Nucleus accumbens (tissue), 56 donors: ENCODE data around the gene RAD23B.

Source experiments
- DNase-seq, 56 donors: peaks; one replicate each; lab custom pipeline; 2025; lab: John Stamatoyannopoulos, UW

Gene RAD23B

DNA sequence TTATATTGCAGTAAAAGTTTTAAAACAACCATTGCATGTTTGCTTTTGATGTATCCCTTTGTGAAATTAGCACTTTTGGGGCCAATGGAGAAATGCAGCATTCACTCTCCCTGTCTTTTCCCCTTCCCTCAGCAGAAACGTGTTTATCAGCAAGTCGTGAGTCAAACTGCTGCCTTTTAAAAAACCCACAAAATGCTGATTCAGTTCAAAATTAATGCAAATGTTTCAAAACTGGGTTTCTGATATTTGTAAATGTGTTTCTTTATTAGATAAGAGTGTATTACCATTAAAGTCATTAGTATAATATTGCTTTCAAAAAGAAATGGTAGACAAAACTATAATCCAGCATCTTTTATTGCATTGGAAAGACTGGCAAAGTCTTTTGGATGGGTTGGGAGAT, 47.3 kb downstream of the RAD23B start:
- DNase-seq, result no peak

DNA sequence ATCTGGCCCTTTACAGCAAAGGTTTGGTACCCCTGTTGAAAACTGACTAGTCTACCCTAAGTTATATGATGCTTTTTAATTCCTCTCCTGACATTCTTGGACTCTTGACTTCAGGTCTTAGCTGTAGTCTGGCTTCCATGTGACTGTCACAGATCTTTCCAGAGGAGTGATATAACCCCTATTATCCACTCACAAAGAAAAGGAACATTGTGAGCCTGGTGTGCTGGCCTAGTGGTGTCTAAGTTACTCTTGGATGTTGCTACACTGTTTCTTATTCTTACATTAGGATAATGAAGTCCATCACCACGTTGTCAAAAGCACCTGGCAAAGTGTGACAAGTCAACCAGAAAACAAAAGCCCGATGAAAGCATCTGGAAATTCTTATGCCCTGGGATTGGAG, 49.8 kb downstream of the RAD23B start:
- DNase-seq, result peak in 1 of 56 donors; percentile 0

DNA sequence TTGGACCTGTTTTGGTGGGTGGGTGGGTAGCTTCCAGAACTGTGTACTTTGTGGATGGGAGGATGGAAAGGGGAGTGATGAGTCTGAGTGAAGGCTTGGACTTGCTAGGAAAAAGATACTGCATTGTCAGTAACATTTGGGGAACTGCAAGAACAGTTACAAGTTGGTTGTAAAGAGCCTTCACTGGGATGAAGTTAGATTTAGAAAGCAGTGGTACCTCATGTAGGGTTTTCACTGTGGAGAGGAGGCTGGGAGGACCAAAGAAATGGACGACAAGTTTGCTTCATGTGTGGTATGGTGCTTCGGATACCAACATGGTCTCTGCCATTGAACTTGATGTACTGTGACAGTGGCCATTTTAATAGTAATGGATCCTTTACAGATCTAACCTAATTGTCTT, 50.3 kb downstream of the RAD23B start:
- DNase-seq, result no peak

DNA sequence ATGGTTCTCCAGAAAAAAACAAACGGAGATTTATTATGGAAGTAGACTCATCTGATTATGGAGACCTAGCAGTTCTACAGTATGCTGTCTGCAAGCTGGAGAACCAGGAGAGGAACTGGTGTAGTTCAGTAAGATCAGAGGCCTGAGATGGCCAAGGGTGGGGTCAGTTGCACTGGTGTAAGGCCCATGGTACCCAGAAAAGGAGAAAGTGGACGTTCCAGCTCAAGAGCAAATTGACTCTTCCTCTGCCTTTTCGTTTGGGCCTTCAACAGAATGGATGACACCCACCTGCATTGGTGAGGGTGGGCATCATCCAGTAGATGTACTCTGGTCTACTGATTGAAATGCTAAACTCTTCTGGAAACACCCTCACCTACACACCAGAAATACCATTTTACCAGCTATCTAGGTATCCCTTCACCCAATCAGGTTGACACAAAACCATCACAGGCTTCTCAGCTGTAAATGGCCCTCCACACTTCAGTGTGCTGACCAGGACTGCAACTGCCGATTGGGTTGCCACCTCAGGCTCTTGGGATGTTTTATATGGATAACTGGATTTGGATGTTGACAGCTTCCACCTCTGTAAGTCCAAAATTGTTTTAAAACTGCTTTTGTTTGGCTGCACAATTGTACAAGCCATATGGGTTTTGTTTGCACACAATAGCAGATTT, 51.2 kb downstream of the RAD23B start:
- no peak for DNase-seq

DNA sequence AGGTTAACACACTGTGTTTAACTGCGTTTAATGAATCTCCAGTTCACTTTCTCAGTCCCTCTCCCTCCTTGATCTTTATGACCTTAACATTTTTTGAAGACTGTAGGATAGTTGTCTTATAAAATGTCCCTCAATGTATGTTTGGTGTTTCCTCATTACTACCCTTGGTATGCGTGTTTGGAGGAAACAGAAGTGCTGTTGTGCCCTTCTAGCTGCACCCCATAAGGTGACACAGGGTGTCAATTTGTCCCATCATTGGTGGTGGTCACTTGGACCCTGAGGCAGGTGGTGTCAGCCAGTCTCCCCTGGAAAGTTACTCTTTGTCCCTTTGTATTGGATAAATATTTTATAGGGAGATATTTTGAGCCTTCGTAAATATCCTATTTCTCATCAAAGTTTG, 52.3 kb downstream of the RAD23B start:
- DNase-seq, result no peak

DNA sequence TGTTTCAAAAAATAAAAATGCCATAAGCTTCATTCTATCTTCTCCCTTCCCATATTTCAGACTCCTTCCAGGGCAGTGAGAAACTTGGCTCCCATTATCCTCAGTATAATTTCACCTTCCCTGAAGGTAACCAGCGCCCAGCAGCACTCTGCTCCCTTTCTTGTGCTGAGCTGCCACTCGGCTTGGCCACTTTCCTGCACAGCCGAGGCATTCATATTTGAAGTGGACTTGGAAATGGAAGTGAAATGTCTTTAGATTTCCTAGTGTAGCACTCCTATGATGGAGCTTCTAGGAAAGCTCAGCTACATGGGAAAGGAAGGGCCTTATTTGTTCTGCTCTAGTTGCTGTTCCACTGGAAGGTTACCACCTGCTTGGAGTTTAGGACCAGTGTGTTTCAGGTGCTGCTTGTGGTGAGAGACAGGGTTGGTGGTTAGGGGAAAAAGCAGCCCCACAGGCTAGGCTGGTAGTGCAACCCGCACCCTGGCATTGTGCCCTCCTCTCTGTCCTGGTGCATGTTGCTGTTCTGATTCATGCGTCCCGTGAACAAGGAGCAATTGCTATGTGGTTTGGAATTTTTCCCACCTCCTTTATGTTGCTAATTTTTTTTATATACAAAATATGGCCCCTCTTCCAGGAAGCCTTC, 53.8 kb downstream of the RAD23B start:
- peak in 6 of 56 donors; percentile 7 to 79 (median 12) for DNase-seq

DNA sequence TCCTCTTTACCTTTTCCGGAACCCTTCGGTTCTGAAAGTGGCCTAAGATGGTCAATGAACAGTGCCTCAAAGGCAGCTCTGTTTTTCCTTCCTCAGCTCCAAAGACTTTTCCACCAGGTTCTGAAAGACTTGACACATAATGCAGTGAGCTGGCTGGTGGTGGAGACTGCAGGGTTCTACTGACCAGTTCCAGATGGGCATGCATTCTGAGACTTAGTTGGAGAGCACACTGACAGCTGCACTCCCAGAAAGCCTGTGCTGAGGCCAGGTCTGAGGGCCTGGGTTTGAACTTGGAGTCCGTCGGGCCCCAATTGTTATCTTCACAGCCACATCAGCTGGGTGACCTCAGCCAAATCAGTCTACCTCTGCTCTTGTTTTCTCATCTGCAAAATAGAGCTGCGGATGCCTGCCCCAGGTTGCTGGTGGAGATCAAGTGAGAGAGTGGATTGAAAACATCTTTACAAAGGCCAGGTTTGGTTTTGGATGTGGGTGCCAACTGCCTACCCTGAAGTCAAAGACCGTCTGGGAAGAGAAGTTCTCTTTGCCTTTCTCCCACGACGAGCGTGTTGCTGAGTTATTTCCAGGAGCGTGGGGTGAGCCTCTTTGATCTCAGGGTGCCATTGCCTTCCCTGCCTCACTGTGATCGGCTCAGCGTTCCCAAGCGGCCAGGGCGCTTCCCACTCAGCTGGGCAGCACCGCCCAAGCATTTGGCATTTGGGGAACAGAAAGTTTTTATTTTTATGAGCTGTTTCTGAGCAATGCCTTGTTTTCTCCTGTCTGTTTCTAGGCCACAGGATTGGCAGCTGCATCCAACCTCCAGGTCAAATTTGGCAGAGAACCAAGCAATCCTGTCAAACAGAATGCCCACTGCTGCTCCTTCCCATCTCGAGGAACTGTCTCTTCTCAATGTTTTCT, 54.9 kb downstream of the RAD23B start:
- DNase-seq, result peak in 5 of 56 donors; percentile 6 to 15 (median 7)

DNA sequence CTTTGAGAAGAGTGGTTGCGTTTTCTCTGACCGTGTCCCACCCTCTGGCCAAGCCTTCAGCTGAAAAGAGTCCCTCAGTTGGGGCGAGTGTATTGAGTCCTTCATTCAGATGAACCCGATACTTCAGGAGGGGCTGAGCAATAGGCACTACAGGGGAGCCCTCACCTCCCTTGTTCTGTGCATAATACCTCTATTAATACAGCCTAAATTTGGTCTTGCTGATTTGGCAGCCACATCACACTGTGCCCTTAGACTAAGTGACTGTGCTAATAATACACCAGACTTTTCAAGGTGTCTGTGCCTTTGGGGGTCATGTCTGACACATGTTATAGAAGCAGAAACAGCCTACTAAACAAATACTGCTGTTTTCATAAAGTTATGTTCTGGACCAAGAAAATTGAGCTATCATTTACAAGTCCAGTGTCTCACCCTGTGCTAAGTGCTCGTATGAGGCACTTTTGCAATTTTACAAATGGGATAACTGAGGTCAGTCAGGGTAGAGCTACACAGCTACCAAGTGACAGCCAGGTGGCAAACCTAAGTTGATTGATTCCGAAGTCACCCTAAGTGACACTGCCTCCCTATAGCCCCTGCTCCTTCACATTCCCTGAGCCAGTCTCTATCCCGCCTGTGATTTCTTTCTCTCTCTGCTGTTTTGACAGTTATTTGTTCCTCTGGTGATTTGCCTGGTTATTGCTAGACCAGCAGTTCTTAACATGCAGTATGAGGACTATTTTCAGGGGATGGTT, 56.0 kb downstream of the RAD23B start:
- no peak for DNase-seq

DNA sequence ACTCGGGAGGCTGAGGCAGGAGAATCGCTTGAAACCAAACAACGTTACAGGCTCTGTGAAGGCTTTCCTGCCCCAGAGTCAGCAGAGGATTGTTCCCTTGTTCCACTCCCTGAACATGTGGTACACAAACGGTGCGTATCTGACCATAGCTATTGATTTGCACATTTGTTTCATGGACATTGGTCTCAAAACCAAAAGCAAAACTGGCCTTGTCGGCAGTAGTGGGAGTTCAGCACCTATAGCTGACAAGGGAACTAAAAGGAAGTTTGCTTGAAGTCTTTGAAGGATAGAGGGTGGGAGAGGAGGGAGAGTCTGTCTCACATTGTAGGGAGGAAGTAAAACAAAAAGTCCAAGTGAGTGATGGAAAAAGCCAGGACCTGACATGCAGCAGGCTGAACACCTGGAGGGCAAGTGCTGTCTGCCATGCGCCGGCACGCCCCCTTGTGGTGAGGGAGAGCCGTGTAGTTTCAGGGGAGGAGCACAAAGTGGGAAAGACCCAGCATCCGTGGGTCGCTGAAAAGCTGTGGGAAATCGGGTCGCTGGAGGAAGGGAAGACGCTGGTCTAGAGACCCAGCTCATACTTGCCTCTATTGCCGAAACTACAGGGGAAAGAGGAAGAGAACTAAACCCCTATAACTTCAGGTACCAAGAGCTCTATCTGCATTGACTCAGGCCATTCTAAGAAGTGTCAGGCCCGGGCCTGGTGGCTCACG, 58.0 kb downstream of the RAD23B start:
- peak in 43 of 56 donors; percentile 6 to 83 (median 31) for DNase-seq

DNA sequence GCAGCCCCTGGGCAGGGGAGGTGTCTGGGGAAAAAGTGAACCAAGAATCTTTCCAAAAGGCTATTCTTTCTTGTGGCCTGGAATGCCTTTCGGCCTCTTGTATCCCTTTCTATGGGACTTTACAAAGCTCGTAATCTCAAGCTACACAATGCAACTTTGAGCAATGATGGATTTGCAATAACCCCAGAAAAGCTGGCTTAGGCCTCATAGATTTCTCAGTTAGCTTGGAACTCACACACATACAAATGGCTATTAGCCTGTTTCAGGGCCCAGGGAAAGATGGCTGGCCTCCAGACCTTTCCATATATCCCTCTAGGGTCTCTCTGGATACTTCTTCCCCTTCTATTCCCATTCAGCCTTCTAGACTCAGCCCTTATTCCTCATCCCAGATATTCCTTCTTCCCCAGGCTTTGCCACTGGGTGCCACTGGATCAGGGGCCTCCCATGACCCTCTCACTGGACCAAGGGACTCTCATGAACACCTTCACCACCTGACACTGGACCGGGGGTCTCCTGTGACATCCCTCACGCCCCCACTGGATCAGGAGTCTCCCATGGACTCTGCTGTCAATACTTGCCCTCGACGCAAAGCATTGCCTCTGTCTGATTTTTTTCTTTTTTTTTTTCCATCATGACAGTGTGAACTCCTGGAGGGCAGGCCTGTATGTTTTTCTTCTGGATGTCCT, 59.5 kb downstream of the RAD23B start:
- DNase-seq, result no peak

DNA sequence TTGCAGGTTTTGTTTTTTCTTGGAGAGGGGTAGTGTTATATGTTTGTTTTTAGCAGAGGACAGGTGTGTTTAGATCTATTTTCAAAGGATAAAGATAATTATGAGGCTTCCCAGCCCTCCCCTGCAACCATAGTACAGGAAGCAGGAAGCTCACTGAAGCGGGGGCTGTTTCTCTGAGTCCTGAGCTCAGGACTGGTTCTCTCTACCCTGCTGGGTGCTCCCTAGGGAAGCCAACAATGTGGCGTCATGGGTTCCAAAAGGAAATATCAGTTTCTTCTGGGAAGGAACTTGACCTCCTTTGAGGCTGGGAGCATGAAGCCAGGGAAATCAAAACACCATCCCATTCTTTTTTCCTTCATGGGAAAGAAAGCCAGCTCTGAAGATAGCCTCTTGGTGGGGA, 62.2 kb downstream of the RAD23B start:
- DNase-seq, result no peak

DNA sequence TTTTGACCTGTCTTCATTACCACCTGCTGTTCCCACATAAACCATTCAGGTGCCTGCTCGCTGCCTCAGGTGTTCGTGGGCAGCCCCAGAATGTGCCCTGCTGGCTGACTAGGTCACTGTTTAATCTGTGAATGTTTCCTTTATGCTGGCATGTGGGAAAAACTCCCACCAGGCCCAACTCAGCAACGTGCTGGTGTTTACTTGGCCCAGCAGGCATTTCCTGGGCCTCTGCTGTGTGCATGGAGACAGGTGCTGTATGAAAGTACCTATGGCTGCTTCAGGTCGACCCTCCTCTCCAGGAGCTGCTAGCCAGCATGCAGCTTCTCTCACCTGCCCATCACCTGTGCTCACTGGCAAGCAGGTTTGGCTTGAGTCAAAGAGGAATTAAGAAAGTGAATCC, 65.8 kb downstream of the RAD23B start:
- no peak for DNase-seq

DNA sequence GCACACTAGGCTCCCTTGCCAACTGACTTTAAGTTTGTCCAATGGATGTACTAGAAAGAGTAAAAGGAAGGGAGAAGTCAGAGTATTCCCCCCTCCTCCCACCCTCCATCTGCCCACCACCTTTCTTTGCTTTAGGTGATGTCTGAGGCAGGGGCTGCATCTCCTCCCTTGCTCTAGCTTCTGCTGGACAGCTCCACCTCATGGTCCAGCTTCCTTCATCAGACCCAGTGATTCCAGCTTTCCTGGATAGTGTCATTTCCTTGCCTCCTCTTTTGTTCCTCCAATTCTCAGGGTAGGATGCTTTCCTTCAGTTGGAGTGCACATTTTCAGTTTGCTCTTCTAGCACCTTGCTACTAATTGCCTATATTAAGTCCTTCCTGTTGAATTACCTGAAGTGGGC, 67.4 kb downstream of the RAD23B start:
- no peak for DNase-seq

DNA sequence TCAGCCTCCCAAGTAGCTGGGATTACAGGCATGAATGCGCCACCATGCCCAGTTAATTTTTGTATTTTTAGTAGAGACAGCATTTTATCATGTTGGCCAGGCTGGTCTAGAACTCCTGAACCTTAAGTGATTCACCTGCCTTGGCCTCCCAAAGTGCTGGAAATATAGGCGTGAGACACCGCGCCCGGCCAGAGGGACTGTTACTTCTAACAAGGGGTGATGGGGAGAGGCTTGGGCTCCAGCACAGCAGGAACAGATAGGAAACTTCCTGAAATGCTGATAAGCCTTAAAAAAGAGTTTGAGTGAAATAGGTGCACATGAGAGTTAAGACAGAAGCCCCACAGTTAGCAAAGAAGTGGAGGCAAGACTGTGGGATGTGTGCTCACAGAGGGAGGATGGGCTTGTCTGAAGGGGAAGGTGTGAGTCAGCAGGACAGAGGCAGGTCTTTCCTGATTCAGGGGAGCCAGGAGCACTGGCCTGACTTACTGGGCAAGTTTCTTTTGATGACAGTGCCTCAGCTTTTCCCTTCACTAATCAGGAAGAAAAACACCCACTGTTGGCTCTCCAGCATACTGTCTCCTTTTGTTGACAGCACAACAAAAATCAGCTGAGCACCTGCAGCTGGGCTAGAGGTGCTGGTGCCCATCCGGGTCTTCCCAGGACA, 68.4 kb downstream of the RAD23B start:
- DNase-seq, result no peak

DNA sequence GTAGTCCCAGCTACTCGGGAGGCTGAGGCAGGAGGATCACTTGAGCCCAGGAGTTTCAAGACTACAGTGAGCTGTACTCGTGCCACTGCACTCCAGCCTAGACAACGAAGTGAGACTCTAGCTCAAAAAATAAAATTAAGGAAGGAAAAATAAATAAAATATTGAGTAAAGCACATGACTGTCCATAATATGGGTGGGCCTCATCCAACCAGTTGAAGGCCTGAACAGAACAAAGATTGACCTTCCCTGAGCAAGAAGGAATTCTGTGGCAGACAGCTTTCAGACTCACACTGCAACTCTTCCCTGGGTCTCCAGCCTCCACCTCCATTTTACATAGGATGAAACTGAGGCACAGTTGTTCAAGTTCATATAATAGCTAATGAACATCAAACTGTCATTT, 72.3 kb downstream of the RAD23B start:
- DNase-seq, result no peak

DNA sequence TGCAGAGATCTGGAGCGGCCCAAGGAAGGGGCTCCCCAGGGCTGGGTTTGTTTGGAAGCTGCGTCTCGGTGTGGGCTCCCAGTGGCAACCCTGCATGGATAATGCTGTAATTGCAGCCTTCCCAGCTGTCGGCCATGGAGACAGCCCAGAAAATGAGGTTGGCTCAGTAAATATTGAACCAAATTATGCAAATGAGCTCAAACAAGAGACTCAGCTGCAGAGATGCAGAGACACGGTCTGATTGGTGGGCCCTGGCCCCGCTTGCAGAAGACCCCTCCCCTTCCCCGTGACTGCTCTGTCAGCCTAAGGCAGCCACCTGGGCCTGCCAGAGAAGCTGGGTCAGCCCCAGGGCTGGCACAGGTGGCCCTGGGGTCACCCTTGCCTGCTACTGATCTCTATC, 75.9 kb downstream of the RAD23B start:
- DNase-seq, result peak in 1 of 56 donors; percentile 1

DNA sequence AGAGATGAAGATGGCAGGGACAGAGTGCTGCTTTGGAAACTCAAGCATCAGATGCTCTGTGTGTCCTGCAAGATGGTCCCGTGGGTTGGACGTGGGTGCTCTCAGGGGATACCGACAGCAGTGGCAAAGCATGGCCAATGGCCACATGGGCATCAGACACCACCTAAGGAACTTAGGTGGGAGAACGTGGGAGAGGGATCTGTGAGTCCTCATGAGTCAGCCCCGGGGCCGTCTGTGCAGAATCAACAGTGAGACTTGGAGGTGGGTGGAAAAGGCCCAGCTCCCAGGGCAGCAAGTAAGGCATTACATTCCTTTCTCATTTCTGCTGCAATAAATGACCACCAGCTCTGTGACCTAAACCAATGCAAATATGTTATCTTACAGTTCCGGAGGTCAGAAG, 77.0 kb downstream of the RAD23B start:
- no peak for DNase-seq

DNA sequence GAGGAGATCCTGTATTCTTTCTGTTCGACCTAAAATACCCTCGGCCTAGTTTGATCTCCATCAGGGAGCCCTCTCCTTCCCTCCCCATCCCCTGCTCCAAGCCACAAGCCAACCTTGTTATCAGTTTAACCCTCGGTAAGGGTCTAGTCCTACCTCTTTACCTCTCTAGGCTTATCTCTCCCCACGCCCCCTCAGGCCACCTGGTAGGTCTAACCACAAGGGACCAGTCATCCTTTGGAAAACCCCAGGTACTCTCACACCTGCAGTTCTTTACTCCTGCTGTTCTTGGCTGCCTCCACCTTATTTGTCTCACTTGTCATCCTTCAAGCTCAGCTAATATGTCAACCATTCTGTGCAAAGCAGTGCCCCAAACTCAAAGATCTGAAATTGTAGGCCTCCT, 78.7 kb downstream of the RAD23B start:
- no peak for DNase-seq
